ENCODE measurements around the gene RNF213.
"Not testable (repeated sequence)": the region's sequence is repeated elsewhere in the genome, so short reads cannot be mapped to it uniquely, and the experiment has no call there.

The RNF213 gene

GRCh38 chr17:80307994-80308691 is 47.5 kb downstream of the RNF213 start:
- in situ Hi-C loops (cut with HindIII; ENCODE audit: low pct_ligation_motif_present, low pct_unique_long_range_greater_than_20kb, low sequenced_read_pairs) = no loop called here
- no peak for DNase-seq

GRCh38 chr17:80308692-80309517 is 48.3 kb downstream of the RNF213 start:
- in situ Hi-C loops (cut with HindIII; ENCODE audit: low pct_ligation_motif_present, low pct_unique_long_range_greater_than_20kb, low sequenced_read_pairs) = no loop called here
- DNase-seq = no peak

GRCh38 chr17:80311216-80311827 is 50.7 kb downstream of the RNF213 start:
- no peak for DNase-seq
- in situ Hi-C loops (cut with HindIII; ENCODE audit: low pct_ligation_motif_present, low pct_unique_long_range_greater_than_20kb, low sequenced_read_pairs) = no loop called here

GRCh38 chr17:80312621-80313135 is 52.0 kb downstream of the RNF213 start:
- in situ Hi-C loops (cut with HindIII; ENCODE audit: low pct_ligation_motif_present, low pct_unique_long_range_greater_than_20kb, low sequenced_read_pairs) = no loop called here
- DNase-seq = no peak

- no peak for DNase-seq
- in situ Hi-C loops (cut with HindIII; ENCODE audit: low pct_ligation_motif_present, low pct_unique_long_range_greater_than_20kb, low sequenced_read_pairs) = no loop called here
Measured at GRCh38 chr17:80313160-80313829, 52.6 kb downstream of the RNF213 start.

- DNase-seq; in situ Hi-C loops (cut with HindIII; ENCODE audit: low pct_ligation_motif_present, low pct_unique_long_range_greater_than_20kb, low sequenced_read_pairs): not testable (repeated sequence)
Measured at GRCh38 chr17:80313946-80314345, 53.3 kb downstream of the RNF213 start.

- no peak for DNase-seq
- in situ Hi-C loops (cut with HindIII; ENCODE audit: low pct_ligation_motif_present, low pct_unique_long_range_greater_than_20kb, low sequenced_read_pairs) = no loop called here
Measured at GRCh38 chr17:80315517-80316182, 55.0 kb downstream of the RNF213 start.

- in situ Hi-C loops (cut with HindIII; ENCODE audit: low pct_ligation_motif_present, low pct_unique_long_range_greater_than_20kb, low sequenced_read_pairs) = no loop called here
- no peak for DNase-seq
Measured at GRCh38 chr17:80316431-80316830, 55.8 kb downstream of the RNF213 start.

- in situ Hi-C loops (cut with HindIII; ENCODE audit: low pct_ligation_motif_present, low pct_unique_long_range_greater_than_20kb, low sequenced_read_pairs) = no loop called here
- no peak for DNase-seq
Measured at GRCh38 chr17:80316927-80317705, 56.5 kb downstream of the RNF213 start.

- no peak for DNase-seq
- in situ Hi-C loops (cut with HindIII; ENCODE audit: low pct_ligation_motif_present, low pct_unique_long_range_greater_than_20kb, low sequenced_read_pairs) = no loop called here
Measured at GRCh38 chr17:80317706-80317980, 57.0 kb downstream of the RNF213 start.

GRCh38 chr17:80318166-80318565 is 57.5 kb downstream of the RNF213 start:
- DNase-seq = no peak
- in situ Hi-C loops (cut with HindIII; ENCODE audit: low pct_ligation_motif_present, low pct_unique_long_range_greater_than_20kb, low sequenced_read_pairs) = no loop called here

GRCh38 chr17:80319262-80319998 is 58.8 kb downstream of the RNF213 start:
- no peak for DNase-seq
- in situ Hi-C loops (cut with HindIII; ENCODE audit: low pct_ligation_motif_present, low pct_unique_long_range_greater_than_20kb, low sequenced_read_pairs) = no loop called here

- DNase-seq = no peak
- in situ Hi-C loops (cut with HindIII; ENCODE audit: low pct_ligation_motif_present, low pct_unique_long_range_greater_than_20kb, low sequenced_read_pairs) = no loop called here
Measured at GRCh38 chr17:80319999-80320344, 59.3 kb downstream of the RNF213 start.

- DNase-seq = no peak
- in situ Hi-C loops (cut with HindIII; ENCODE audit: low pct_ligation_motif_present, low pct_unique_long_range_greater_than_20kb, low sequenced_read_pairs) = no loop called here
Measured at GRCh38 chr17:80320496-80320895, 59.8 kb downstream of the RNF213 start.

GRCh38 chr17:80322864-80323263 is 62.2 kb downstream of the RNF213 start:
- DNase-seq = no peak
- in situ Hi-C loops (cut with HindIII; ENCODE audit: low pct_ligation_motif_present, low pct_unique_long_range_greater_than_20kb, low sequenced_read_pairs) = no loop called here

GRCh38 chr17:80323982-80324381 is 63.3 kb downstream of the RNF213 start:
- DNase-seq = no peak
- in situ Hi-C loops (cut with HindIII; ENCODE audit: low pct_ligation_motif_present, low pct_unique_long_range_greater_than_20kb, low sequenced_read_pairs) = no loop called here

GRCh38 chr17:80327518-80327917 is 66.9 kb downstream of the RNF213 start:
- in situ Hi-C loops (cut with HindIII; ENCODE audit: low pct_ligation_motif_present, low pct_unique_long_range_greater_than_20kb, low sequenced_read_pairs) = no loop called here
- no peak for DNase-seq
